ENCODE measurements around the gene TMC7. TPM values are rescaled to one million over a fixed set of nuclear protein-coding genes. Genes with fewer than 3 reads are reported as not detected.

The TMC7 gene
- total RNA-seq, 1 donor from 2014 or later, result 0.67 TPM

DNA sequence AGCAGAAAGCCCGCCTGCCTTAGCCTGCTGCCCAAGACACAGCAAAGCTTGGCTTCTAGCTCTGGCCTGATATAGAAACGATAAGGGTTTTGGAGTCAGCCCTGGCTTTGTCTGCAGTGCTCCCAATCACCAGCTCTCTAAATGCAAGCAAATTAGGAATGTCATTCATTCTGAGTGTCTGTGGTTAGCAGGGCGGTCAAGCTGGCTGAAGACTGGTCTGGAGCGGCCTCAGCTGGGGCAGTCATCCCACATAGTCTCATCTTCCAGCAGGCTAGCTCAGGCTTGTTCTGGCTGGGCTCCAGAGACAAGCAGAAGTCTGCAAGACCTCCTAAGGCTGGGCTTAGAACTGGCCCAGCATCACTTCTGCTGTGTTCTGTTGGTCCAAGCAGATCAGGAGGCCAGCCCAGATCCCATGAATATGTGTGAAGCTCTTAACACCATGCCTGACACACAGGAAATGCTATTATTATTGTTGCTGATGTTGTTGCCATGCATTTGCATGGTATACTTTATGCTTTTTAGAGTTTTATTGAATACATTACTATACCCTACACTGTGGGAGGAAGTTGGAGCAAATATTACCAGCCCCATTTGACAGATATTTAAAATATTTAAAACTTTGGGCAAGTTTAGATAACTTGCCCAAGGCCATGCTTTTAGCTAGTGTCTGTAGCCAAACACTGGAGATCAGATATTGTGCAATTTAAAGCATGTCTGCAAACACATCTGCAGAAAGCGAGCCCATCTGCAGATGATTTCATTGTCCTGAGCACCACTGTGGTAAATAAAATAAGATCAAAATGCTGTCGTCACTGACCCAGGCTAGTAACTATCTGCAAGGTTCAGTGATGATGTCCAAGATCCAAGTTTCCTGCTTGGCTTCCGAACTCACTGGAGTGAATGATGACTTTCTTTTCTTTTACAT, 24.8 kb downstream of the TMC7 start:
- DNase-seq (no peak), ATAC-seq (ENCODE audit: poor library complexity) (no peak)
- intact Hi-C loops (cut with DNase I), result no loop called here

DNA sequence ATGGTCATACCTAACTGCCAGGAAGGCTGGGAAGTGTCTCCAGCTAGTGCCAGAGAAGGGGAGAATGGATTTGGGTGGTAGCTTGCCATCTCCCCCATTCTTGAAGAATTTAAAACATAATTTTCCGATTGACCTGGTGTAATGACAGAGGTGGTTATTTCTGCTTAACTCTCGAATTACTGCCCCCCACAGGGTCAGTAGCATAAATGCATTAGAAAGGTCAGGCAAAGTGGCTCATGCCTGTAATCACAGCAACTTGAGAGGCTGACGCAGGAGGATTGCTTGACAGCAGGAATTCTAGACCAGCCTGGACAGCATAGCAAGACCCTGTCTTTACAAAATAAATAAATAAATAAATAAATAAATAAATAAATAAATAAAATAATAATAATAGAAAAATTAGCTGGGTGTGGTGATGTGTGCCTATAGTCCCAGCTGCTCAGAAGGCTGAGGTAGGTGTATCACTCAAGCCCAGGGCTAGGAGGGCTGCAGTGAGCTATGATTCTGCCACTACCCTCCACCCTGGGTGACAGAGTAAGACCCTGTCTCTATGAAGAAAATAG, 27.5 kb downstream of the TMC7 start:
- ATAC-seq (ENCODE audit: poor library complexity) (no peak), DNase-seq (no peak)
- intact Hi-C loops (cut with DNase I), result no loop called here

DNA sequence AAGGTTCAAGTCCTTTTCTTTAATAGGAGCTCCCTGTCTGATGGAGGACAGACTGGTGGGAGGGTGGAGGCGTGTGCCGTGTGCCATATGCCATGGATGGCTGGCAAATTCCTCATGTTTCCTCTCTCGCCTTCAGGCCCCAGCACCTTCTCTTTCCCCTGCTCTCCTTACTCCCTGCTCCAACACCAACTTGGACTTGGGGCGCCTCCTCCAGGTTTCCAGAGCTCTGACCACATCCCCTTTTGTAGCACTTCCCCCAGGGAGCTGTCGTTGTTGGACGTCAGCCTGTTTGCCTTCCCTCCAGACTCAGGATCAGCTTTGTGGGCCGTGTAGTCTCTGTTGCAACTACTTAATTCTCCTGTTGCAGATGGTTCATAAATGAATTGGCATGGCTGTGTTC, 30.7 kb downstream of the TMC7 start:
- DNase-seq (no peak), ATAC-seq (ENCODE audit: poor library complexity) (no peak)
- intact Hi-C loops (cut with DNase I), result no loop called here

DNA sequence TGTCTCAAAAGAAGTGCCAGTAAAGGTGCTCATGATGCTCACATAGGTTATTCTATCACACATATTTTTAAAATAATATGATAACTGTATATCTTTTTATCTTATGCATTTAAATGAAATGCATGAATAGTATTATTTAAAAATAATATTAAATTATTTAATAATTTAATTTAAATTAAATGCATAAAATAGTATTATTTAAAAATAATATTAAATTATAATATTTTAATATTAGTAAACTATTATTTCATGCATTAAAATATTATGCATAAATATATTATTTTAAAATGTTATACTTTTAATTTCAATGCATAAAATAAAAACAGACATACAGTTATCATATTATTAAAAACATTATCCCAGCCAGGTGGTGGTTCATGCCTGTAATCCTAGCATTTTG, 33.4 kb downstream of the TMC7 start:
- no peak for DNase-seq
- no peak for ATAC-seq (ENCODE audit: poor library complexity)
- intact Hi-C loops (cut with DNase I), result no loop called here

DNA sequence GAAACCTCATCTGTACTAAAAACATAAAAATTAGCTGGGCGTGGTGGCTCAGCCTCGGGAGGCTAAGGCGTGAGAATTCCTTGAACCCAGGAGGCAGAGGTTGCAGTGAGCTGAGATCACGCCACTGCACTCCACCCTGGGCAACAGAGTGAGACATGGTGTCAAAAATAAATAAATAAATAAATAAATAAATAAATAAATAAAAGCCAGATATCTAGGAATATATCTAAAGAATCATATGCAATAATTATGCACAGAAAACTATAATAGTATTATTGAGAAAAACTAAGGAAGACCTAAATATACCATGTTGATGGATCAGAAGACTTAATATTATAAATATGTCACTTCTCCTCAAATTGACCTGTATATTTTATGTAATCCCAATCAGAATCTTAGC, 37.0 kb downstream of the TMC7 start:
- intact Hi-C loops (cut with DNase I), result no loop called here
- ATAC-seq (ENCODE audit: poor library complexity) (no peak), DNase-seq (no peak)

DNA sequence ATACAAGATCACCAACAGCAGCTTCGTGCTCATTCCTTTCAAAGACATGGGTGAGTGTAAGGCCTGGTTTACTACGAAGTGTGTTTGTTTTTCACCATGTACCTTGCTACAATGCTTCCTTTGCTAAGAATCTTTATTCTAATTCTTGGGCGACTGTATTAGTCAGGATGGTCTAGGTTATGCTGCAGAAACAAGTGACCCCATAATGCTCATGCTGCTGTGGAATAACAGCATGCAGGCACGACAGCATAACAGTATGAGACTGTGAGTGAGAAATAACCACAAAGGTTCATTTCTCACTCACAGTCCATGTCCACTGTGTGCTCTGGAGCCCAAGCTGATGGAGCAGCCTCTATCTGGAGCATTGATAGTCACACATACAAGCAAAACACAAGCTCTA, 38.0 kb downstream of the TMC7 start:
- intact Hi-C loops (cut with DNase I), result no loop called here
- no peak for ATAC-seq (ENCODE audit: poor library complexity)

DNA sequence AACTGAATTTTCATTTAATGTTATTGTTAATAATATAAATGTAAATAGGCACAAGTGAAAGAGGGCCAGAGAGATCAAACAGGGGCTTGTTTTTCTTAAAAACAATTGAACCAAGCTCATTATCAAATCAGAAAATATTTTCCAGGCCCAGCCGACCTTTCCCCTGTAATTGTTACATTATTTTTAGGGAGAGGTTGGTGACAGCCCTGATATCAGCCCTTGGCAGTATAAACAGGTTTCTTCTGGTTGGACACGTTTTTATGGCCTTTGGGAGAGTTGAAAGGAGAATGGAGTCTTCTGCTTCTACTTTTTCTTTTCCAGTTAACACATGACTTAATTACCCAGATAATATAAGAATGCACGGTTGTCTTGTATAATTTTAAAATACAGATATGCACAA, 43.7 kb downstream of the TMC7 start:
- intact Hi-C loops (cut with DNase I), result no loop called here
- DNase-seq (no peak), ATAC-seq (ENCODE audit: poor library complexity) (peak; percentile 62)

More for the DNA sequence above, 38.0 kb downstream of the TMC7 start:
- DNase-seq, result no peak

DNA sequence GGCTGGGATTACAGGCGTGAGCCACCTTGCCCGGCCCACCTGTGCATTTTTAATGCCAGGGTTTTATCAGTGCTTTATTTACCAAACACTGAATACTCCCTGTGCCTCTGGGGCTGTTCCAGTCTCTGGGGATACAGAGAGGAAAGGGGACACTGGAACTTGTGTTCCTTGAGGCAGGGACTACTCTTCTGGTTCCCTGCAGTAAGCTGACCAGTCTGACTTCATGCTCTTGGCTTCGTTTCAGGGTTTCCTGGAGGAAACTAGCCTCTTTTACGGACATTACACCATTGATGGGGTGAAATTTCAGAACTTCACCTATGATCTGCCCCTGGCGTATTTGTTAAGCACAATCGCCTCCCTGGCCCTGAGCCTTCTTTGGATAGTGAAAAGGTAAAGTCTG, 46.2 kb downstream of the TMC7 start:
- ATAC-seq (ENCODE audit: poor library complexity) (no peak), DNase-seq (no peak)
- intact Hi-C loops (cut with DNase I), result no loop called here

DNA sequence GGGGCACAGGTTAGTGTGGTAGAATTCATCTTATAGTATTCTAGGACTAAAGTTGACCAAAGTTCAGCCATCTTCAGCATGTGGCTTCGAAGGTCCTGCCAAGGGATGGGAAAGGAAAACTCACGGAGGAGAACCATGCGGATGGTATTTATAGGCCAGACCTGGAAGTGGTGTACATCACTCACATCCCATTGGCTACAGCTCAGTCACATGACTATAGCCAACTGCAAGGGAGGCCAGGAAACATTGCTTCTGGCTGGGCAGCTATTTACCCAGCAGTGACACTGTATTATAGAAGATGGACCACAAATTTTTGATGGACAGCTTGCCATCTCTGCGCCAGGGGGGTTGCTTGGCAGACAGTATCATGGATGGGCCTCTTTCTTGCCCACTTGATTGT, 48.0 kb downstream of the TMC7 start:
- DNase-seq, result no peak
- ATAC-seq (ENCODE audit: poor library complexity), result no peak
- intact Hi-C loops (cut with DNase I), result no loop called here

DNA sequence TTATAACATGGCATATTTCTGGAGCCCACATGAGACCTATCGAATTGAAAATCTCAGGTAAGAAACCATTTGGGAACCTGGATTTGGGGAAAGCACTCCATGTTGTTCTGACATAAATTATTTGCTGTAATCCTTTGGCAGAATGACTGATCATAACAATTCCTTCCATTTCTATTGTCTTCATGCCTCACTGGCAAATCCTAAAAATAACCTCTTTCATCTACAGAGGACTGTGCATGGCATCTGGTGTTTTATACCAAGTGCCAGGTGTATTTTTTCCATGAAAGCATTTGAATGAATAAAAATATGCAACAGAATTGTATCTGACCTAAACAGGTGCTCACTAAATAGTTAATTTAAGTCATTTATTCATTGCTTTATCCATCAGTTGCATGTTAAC, 50.0 kb downstream of the TMC7 start:
- DNase-seq (no peak), ATAC-seq (ENCODE audit: poor library complexity) (no peak)
- intact Hi-C loops (cut with DNase I), result no loop called here

DNA sequence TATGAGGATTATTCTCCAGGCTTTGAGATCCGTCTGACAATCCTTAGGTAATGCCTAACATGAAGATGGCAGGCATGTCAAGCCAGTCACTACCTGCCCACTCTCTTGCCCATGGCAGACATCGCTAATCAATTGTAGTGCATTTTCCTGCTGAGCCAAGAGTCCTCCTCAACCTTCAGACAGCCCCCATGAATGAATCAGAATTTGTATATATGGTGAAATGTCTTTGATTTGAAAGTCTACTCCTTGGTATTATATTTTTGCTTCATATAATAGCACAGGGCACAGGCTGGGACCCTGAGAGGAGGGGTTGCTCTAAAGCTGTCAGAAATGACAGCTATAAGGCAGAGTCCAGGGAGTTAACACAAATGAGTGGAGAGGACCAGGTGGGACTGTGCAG, 56.7 kb downstream of the TMC7 start:
- no peak for ATAC-seq (ENCODE audit: poor library complexity)
- intact Hi-C loops (cut with DNase I), result no loop called here
- no peak for DNase-seq

DNA sequence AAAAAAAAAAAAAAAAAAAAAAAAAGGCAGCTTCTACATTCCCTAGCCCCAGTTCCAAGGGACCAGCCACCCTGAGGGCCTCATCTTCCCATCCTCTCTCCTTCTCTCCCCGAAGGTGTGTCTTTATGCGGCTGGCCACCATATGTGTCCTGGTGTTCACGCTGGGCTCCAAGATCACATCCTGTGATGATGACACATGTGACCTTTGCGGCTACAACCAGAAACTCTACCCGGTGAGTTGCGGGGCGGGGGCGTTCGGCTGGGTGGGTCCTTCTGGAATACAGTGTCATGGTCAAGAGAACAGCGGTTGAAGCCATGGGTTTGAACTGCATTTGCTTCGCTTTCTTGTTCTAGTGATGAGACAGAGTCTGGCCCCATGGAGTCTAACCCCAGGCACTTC, 61.0 kb downstream of the TMC7 start:
- intact Hi-C loops (cut with DNase I), result no loop called here

DNA sequence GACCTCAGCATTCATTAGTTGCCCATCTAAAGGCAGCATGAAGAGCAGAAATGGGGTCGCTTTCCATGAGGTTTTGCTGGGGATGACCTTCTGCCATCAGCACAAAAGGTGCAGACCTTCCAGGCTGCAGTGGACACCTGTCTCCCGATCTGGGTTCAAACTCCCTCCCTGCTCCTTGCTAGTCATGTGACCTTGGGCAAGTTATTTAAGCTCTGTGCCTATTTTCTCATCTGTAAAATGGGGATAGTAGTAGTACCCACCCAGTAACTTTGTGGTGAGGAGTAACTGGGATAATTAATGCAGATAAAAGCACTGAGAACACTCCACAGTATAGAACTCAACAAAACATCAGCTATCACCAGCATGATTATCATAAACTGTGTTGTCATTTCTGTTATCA, 62.3 kb downstream of the TMC7 start:
- intact Hi-C loops (cut with DNase I), result no loop called here
- DNase-seq (no peak), ATAC-seq (ENCODE audit: poor library complexity) (no peak)

More for the DNA sequence above, 61.0 kb downstream of the TMC7 start:
- no peak for ATAC-seq (ENCODE audit: poor library complexity)
- DNase-seq, result no peak

DNA sequence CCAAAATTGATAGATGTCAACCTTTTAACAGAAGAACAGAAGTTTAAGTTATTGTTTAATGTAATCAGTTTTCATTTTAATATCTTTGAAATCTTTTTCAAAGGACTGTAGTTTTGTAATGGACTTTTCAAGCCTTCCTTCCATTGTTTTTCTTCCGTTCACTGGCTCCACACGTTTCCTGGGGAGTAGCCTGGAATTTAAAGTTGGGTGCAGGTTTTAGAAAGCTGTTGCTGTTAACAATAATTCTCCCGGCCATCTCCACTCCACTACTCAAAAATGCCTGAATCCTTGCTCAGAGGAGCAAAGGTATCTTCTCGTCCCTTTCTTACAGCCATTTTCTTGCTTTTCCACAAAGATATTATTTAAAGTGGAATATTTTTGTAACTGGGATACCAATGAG, 79.0 kb downstream of the TMC7 start:
- no peak for DNase-seq
- intact Hi-C loops (cut with DNase I), result loop anchor here (10.0 kb wide), 1 partner anchor 822 kb away; the partner anchor contains the start of gene GPRC5B
- ATAC-seq (ENCODE audit: poor library complexity), result no peak

DNA sequence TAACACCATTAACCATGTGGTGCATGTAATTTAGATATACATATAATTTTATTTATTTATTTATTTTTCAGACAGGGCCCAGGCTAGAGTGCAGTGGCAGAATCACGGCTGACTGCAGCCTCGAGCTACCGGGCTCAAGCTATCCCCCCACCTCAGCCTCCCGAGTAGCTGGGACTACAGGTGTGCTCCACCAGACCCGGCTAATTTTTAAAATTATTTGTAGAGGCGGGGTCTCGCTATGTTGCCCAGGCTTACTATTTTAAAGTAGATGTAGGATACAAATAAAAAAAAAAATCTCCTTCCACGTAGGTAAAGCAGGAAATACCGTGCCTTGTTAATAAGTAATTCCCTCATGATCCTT, 83.2 kb downstream of the TMC7 start:
- intact Hi-C loops (cut with DNase I), result loop anchor here (10.0 kb wide), 1 partner anchor 818 kb away; the partner anchor contains the start of gene GPRC5B
- no peak for DNase-seq
- no peak for ATAC-seq (ENCODE audit: poor library complexity)

DNA sequence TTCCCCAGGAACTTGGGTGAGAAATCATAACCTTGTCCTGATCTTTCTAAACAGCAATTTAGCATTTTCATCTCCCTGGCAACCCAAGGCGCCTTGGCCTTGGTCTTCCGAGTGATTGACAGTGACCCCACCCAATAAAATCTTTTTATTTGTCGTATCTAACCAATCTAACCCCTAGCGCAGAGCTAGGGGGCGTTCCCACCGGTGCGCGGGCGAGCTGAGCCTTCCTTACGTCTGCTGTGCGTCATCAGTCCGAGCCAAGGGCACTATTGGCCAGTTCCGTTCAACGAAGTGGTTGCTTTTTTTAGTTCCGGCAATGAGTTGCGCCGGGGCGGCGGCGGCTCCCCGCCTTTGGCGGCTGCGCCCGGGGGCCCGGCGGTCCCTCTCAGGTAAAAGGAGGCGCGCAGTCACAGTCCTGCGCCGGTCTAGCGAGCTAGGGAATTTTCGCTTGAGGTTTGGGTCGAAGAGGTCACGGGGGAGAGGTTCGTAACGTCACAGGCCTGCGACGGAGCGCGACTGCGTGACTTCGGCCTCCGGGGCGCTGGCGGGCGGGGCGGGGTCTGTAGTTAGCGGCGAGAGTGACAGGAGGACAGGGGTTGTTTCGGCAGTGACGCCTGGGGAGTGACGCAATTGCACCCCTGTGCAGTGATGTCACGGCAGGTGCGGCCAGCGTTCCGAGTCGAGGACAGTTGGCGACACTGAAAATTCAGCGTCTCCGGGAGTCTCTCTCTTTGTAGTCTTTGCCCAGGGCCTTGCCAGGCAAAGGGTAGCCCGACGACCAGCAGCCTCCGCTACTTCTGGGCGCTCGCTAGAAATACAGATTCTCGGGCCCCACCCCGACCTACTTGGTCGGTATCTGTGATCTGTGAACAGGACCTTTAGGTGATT, 83.9 kb downstream of the TMC7 start, which contains the start of gene COQ7:
COQ7 (plus strand) TSS at position 266 of the 888 bp plus-strand sequence; CDS start at position 317, 51 bp downstream.
- peak; percentile 99 for DNase-seq
- ATAC-seq (ENCODE audit: poor library complexity), result peak; percentile 99
- intact Hi-C loops (cut with DNase I), result loop anchor here (10.0 kb wide), 1 partner anchor 817 kb away; the partner anchor contains the start of gene GPRC5B

DNA sequence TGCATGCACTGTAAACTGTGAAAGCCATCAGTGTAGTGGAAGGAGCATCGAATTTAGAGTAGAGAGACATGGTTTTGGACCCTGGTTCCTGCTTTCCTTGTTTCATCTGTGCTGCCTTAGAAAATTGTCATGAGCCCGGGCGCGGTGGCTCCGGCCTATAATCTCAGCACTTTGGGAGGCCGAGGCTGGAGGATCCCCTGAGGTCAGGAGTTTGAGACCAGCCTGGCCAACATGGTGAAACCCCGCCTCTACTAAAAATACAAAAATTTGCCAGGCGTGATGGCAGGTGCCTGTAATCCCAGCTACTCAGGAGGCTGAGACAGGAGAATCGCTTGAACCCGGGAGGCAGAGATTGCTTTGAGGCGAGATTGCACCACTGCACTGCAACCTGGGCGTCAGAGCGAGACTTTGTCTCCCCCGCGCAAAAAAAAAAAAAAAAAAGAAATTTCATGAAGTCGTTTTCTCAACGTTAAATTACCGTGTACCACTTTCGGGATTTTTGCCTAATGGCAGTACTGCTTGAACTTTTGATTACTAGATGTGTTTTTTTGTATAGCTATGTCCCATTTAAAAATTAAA, 84.6 kb downstream of the TMC7 start:
- intact Hi-C loops (cut with DNase I), result loop anchor here (10.0 kb wide), 1 partner anchor 816 kb away; the partner anchor contains the start of gene GPRC5B
- ATAC-seq (ENCODE audit: poor library complexity) (no peak), DNase-seq (no peak)
